ENCODE results near the gene MB.

DNA sequence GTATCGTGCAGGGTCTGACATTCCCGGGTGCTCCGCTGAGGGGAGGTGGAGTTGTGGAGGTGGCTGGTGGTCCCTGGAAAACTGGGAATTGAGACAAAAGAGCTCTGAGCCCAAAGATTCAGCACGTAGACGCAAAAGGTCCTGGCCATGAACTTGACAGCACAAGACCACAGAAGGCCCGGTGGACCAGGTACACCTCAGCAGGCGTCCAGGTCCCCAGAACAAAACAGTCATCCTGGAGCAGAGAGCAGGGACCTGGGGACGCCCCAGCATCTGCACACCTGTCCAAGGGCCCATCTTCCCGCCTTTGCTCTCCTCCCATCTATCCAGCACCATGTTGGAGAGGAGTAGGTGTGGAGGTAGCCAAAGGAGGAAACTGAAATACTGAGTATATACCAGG lies 13.8 kb upstream of the MB start:
- TF ChIP-seq POLR2AphosphoS5 (IDR thresholded peaks at IDR 0.05; ENCODE audit: borderline replicate concordance, low read depth, low read length) (no peak), EZH2 (IDR thresholded peaks at IDR 0.05) (no peak)

Measured in SK-N-MC (cell line).